ENCODE results near the gene OR8G1.
"Not testable (repeated sequence)": the region's sequence is repeated elsewhere in the genome, so short reads cannot be mapped to it uniquely, and the experiment has no call there.

OR8G1 gene, protein sequence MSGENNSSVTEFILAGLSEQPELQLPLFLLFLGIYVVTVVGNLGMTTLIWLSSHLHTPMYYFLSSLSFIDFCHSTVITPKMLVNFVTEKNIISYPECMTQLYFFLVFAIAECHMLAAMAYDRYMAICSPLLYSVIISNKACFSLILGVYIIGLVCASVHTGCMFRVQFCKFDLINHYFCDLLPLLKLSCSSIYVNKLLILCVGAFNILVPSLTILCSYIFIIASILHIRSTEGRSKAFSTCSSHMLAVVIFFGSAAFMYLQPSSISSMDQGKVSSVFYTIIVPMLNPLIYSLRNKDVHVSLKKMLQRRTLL

DNA sequence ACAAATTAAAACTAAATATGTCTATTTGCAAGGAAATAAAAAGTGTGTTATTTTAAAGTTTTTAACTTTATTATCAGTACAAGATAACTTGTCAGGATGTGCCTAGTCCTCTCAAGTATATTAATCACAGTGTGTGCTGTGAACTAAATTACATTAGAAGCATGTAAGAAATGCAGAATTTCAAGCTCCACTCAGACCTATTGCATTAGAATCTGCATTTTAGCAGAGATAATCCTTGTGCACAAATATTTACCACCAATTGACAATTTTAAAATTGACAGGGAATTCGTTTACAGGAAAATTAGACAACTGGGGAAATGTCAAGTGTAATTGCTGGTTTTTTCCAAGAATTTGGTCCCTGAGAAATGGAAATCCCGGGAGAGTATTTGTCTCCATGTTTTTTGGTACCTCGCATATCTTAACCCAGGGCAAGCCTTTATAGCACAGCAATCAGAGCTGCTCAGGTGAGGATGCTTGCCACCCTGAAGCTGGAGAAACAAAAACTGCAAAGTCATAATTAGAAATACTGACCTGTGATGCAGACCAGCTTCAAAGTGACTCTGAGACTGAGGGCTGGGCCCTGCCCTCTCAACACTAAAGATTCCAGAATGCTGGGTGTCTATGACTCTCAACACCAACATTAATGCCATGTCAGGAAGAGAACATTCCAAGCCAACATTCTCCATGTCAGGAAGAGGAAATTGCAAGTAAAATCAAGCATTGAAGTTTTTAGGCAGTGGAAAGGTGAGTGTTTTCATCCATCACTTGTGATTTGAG lies at the start of gene OR8G1:
TSS of gene OR8G1 (plus strand) at position 475 of the 777 bp plus-strand sequence. CDS start 8,581 bp downstream, outside the sequence.
- DNase-seq, result no peak

DNA sequence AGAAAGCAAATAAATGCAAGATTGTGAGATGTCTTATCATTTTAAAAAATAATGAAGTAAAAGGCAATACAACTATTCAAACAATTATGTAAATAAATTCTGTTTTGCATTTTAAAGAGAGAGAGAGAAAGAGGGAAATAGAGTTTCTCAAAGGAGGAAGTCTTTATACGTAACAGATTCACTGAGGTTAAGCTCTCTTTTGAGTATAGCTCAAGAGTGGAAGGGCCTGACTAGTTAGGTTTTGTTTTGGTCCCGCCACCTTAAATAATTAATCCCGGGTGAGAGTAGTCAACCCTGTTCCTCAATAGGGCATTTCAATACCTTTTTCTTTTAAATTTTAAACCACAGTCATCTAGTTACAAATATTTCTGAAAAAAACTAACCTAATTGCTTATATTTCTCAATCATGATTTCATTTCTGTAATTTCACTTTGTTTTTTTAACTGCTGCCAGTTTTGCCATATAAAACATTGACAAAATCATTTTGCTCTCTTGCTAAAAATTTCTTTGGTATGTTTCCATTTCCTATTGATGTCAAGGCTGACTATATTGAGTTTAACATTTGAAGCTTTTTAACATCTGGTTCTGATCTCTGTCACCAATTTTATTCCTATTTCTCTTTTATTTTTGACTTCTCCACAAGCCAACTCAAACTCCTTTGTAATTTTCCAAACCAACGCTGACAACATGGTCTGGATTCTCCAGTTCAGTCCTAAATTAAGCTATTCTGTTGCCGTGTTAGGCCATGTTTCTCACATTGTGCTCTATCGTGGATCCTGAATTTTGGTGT lies 47.5 kb upstream of the OR8G1 start:
- no peak for DNase-seq

DNA sequence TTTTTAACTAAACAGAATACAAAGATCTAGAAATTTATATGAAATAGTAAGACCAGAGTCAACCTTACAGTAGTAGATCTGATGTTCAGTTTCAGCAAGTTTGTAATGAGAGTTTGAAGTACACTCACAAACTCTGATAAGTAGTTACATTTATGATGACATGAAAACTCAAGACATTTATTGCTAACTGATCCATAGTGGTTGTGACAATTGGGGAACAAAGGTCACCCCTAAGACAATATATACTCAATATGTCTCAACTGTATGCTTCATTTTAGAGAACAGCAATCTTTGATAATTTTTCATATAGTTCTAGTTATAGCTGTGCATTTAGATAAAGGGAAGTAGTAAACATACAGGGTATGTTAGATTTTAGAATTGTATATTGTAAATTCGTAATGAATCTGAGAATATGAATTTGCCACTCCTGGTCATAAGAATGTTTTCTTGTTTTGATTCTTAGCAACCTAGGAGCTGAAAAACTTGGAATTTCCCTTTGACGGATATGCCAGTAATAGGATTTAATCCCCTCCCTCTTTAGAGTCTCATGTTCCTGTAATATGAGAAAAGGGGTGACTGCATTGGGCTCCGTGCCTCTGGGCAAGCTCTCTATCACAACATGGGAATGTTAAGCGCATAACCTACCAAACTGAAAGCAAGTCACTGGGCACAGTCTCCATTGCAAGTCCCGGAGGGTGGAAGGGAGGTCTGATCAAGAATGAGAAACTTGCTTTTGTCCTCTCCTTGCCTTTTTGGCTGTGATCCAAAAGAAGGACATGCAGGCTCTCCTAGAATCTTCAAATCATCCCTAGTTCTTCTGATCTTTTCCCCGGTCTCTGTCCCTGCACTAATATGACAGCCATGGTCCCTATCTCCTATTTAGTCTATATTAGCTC lies 46.4 kb upstream of the OR8G1 start:
- DNase-seq, result no peak

DNA sequence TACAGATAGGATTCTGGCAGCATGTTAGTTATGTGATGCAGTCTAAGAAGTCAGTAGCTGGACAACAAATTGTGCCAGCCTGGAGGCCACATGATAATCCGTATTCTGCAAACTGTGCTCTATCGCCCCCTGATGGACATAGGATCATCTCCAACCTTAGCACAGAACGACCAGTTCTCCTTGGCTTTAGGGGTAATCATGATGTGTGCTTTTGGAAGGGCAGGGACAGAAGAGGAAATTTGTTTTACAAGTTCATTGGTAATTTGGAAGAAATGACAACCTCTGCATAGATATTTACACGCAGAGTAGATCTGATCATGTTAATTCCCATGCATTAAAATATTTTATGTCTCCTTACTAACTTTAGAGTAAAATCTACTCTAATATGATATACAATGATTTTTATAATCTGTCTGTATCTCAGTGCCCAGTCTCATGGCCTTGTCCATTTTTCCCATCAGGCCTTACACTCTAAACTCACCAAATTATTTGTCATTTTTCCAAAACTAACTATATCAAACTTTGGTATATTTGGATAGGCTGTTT lies 45.6 kb upstream of the OR8G1 start:
- DNase-seq, result peak; percentile 36

DNA sequence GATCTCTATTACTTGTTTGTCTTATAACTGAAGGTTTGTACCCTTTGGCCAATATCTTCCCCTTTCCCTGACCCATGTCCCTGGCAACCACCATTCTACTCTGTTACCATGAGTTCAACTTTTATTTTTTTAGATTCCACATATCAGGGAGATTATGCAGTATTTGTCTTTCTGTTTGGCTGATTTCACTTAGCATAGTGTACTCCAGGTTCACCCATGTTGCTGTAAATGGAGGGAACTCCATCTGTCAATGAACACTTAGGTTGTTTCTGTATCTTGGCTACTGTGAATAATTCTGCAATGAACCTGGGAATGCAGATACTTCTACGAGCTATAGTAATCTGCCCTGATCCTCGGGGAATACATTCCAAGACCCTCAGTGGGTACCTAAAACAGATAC lies 42.9 kb upstream of the OR8G1 start:
- no peak for DNase-seq

DNA sequence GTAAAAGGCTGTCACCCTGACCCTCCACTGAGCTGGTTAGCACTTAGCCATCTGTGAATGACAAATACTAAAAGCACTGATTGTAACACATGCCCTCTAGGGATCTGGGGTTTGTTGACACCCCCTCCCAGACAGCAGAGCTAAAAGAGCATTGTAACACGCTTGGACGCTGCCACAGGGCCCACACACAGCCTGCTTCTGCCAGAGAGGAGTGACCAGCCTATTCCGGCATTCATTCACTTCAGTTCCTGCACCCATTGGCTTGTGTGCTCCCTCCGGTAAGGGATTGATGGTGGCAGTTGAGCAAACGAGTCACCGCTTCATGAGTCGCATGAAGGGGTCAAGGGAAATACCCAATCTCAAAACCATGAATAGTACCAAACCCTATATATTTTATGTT lies 42.0 kb upstream of the OR8G1 start:
- DNase-seq, result no peak

DNA sequence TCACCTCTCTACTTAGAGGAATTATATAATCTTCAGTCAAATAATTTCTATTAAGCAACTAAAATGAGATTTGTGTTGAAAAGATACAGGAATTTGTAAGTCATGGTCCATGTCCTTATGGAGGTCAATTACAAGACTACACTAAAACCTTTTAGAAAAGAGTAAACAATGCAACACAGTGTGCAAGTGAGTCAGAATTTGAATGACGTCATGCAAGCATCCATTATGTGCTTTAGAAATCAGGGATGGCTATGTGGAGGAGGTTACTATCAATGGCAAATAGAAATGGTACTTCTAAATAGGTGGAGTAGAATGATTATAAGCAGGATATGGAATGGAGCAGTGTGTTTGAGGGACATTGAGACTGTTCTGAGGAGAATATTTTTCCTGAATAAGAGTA lies 41.2 kb upstream of the OR8G1 start:
- peak; percentile 14 for DNase-seq

DNA sequence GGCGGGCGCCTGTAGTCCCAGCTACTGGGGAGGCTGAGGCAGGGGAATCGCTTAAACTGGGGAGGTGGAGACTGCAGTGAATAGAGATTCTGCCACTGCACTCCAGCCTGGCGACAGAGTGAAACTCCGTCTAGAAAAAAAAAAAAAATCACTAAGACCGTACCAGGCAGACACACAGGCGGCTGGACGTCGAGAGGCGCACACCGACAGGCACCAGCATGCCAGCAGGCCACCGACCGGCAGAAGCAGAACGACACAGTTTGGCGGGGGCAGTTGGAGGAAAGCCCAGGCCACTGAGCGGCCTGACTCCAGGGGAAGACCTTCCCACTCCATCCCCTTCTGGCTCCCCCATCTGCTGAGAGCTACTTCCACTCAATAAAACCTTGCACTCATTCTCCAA lies 40.2 kb upstream of the OR8G1 start:
- no peak for DNase-seq

DNA sequence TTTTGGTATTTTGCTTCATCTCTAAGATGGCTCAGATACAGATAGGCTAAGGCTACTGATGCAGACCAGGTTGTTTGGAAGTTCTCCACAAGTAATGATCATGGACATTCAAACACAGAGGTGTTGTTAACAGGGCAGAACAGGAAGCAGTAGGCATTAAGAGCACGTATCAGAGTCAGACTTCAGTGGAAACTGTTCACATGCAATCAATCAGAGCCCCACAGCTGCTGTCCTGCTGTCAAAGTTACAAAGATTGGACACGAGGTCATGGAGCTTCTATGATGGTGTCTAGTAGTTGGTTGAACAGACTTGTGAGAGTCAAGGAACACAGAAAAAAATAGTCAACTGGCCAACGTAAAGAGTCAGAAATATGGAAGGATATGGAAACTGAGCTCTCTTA lies 37.9 kb upstream of the OR8G1 start:
- peak; percentile 6 for DNase-seq

DNA sequence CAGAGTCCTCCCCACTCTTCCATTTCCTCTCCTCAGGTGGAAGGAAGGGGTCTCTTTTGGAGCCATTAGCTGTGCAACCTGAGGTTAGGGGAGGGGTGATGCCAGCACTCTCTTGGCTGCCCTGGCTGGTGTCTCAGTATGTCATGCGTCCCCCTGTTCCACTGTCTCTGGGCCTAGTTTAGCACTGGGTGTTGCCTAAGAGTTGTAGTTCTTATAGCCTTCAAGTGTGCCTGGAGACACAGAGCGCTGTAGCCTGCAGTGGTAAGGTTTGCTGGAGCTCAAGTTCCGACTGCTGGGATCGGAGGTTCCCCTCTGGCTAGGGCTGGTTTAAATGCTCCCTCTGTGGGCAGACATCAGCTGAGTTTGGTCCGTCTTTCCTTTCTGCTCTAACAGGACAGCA lies 36.9 kb upstream of the OR8G1 start:
- no peak for DNase-seq

DNA sequence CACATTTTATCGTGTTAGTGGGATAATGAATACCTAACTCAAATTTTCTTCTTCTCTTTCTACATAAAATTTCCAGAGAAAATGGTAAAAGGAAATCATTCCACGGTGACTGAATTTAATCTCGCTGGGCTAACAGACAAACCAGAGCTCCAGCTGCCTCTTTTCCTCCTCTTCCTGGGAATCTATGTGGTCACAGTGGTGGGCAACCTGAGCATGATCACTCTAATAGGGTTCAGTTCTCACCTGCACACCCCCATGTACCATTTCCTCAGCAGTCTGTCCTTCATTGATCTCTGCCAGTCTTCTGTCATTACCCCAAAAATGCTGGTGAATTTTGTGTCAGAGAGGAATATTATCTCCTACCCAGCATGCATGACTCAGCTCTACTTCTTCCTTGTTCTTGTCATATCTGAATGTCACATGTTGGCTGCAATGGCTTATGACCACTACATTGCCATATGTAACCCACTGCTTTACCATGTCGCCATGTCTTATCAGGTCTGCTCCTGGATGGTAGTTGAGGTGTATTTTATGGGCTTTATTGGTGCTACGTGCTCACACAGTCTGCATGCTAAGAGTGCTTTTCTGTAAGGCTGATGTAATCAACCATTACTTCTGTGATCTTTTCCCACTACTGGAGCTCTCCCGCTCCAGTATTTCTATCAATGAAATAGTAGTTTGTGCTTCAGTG lies 33.6 kb upstream of the OR8G1 start:
- no peak for DNase-seq

DNA sequence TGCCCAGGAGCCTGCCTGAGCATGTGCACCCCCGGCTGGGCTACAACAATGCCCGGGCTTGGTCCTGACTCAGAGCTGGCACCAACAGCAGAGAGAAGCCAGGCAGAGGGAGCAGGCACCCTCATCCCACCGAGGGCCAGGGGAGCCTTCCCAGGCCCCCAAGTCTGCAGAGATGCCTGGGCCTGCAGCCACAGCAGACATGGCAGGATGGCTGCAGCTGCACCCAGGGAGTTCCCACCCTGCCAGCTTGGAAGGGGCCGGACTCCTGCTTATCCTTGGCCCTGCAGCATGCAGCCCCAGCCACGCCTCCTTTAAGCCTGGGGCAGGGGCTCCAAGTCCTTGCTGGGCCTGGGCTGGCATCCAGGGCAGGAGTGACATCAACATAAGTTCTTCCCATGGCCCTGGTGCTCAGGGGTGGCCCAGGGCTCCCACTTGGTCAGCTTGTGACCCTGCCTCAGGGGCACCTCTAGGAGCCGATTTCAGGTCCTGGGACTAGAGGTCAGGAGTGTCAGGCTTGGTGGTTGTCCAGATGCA lies 31.0 kb upstream of the OR8G1 start:
- no peak for DNase-seq

DNA sequence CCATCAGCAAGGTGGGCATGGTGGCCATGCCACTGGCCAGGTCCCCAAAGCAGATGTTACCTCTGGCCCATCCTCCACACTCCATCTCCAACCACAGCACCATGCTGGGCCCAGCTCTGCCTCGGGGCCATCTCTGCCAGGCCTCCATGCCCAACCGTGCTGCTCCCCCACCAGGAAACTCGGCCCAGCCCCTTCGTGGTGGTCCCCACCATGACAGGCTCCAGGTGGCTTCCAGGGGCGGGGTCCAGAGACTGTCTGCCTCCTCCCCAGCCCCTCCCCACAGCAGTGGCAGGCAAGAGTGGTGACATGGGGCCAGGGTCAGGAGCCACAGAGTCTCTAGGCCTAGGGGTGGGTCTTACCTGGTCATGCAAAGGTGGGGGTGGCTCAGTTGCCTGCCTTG lies 30.5 kb upstream of the OR8G1 start:
- DNase-seq, result no peak

DNA sequence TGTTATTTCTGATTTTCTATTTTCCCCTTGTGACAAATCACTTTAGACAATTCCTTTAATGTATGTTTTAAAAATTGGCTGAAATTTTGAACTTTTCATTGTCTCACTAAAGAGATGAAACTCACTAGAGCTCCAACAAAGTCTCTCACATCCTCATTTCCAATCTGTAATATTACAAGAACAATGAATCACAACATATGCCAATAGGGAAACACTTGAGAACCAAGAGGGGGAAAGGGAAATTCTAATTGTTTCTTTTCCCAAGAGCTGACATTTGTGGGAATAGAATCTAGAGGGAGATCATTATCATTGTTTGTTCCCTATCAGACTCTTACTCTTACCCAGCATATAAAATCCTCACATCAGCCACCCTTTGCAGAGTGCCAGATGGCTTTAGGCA lies 29.6 kb upstream of the OR8G1 start:
- no peak for DNase-seq

DNA sequence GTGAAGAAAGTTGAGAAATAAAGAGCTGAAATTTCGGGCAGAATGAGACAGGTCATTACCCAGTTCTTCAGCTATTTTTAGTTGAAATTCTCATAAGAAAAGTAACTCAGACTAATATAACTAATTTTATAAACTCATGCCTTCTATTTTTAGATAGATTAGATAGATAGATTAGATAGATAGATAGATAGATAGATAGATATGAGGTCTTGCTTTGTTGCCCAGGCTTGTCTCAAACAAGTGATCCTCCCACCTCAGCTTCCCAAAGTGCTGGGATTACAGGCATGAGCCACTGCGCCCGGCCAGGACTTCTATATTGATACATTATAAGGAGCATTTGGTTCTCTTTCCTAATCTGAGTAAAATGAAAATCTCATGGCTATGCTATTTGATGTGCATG lies 26.9 kb upstream of the OR8G1 start:
- no peak for DNase-seq

DNA sequence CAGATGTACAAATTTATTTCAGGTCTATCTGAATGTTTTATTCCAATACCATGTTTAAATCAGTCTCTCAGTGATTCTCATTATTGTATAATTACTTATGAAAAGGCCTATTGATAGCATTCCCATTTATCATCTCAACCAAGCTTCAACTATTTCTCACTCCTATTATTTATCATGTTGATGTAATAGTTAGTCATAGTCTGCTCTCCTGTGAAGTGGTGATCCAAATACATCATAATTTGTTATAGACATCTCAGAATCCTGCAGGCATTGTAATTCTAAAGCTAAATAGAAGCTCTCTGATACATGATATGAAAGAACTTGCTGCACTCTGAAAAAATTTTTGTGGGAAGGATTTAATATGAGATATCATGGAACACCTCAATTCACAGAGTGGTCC lies 21.8 kb upstream of the OR8G1 start:
- no peak for DNase-seq

DNA sequence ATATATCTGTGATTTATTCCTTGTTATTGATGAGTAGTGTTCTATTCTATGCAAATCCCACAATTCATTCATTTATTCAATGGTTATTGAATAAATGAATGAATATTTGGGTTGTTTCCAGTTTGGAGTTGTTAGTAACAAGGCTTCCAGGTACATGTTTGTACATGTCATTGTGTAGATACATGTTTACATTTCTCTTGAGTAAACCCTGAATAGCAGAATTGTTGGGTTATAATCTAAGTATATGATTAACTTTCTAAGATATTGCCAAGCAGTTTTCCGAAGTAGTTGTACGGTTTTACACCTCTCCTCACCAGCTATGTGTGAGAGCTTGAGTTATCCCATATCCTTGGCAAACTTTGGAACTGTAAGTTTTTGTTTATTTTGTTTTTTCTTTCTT lies 18.5 kb upstream of the OR8G1 start:
- DNase-seq, result no peak

DNA sequence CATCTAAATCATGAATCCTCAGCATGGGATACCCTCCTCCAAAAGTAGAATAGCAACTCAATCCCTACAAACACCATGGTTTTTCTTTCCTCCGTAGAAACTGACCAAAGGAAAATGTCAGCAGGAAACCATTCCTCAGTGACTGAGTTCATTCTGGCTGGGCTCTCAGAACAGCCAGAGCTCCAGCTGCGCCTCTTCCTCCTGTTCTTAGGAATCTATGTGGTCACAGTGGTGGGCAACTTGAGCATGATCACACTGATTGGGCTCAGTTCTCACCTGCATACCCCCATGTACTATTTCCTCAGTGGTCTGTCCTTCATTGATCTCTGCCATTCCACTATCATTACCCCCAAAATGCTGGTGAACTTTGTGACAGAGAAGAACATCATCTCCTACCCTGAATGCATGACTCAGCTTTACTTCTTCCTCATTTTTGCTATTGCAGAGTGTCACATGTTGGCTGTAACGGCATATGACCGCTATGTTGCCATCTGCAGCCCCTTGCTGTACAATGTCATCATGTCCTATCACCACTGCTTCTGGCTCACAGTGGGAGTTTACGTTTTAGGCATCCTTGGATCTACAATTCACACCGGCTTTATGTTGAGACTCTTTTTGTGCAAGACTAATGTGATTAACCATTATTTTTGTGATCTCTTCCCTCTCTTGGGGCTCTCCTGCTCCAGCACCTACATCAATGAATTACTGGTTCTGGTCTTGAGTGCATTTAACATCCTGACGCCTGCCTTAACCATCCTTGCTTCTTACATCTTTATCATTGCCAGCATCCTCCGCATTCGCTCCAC lies 16.1 kb upstream of the OR8G1 start:
- DNase-seq, result not testable (repeated sequence)

DNA sequence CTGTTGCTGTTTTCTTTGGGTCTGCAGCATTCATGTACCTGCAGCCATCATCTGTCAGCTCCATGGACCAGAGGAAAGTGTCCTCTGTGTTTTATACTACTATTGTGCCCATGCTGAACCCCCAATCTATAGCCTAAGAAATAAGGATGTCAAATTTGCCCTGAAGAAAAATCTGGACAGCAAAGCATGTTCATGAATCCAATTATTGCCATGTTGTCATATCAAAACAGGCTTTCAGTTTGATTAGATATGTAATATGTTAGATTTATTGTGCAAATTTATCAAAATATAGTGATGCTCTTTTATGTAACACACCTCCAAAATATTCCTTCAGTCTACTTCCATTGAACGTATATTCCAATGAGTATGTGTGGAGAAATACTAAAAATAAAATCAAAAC lies 15.4 kb upstream of the OR8G1 start:
- no peak for DNase-seq

DNA sequence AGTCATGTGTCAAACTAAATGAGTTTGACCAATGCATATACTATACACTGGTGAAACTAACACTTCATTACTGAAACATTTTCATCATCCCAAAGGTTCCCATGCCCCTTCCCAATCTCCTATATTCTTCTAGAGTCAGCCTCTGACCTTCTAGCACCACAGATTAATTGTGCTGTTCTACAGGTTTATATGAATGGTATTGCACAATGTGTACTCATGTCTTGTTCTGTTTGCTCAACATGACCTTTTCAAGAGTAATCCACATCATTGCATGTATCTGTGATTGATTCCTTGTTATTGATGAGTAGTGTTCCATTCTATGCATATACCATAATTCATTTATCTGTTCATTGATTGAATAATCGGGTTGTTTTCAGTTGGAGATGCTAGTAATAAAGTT lies 7.5 kb upstream of the OR8G1 start:
- DNase-seq, result peak; percentile 60

DNA sequence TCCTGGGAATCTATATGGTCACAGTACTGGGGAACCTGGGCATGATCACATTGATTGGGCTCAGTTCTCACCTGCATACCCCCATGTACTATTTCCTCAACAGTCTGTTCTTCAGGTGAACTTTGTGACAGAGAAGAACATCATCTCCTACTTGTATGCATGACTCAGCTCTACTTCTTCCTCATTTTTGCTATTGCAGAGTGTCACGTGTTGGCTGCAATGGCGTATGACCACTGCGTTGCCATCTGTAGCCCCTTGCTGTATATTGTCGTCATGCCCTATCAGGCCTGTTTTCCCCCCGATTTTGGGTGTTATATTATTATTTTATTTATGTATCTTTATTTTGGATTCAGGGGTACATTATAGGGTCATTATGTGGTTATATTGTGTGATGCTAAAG lies 2.4 kb upstream of the OR8G1 start:
- no peak for DNase-seq
